HG03442 (cell line): ENCODE data around the gene KLHDC1.
"Not testable (repeated sequence)": the region's sequence is repeated elsewhere in the genome, so short reads cannot be mapped to it uniquely, and the experiment has no call there.

ENCODE experiments used
- ATAC-seq: cut with Tn5 transposase; IDR thresholded peaks from one replicate; pipeline ENCODE4 v1.9.1; 2021; ENCODE audit warnings: mild to moderate bottlenecking, moderate library complexity; ENCODE audit not compliant: unreplicated experiment

KLHDC1 gene

GRCh38 chr14:49781040-49781439 is 88.1 kb downstream of the KLHDC1 start:
- ATAC-seq, result not testable (repeated sequence)

- ATAC-seq, result no peak
These were observed 90.6 kb downstream of the KLHDC1 start for GRCh38 chr14:49783394-49784014.

- no peak for ATAC-seq
These were observed 93.4 kb downstream of the KLHDC1 start for GRCh38 chr14:49786315-49786714.

- no peak for ATAC-seq
These were observed 99.7 kb downstream of the KLHDC1 start for GRCh38 chr14:49792618-49793017.

DNA sequence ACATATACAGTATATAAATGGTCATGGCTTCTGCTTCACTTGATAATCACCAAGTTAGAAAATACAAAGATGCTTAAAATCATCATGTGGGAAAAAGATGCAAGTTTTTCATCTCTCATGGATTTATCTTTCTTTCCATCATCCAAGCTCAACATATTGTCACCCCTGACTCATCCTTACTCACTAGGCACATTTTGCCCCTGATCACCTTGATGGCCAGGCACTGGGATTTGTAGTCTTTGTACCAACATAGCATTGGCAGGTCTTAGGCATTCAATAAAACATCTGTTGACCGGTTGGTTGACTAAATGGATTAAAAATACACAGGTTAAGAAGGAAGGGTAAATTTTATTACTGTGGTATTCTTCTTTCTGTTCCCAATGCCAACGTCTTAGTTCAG is 103.1 kb downstream of the KLHDC1 start:
- ATAC-seq, result no peak
